Hepatocyte (in vitro differentiated cells): ENCODE measurements around the gene ARL15. TPM values are rescaled to one million over a fixed set of nuclear protein-coding genes. Genes with fewer than 3 reads are reported as not detected.

Experiments
- DNase-seq: peaks from one replicate; pipeline ENCODE4 v3.0.0-alpha.2; 2016; ENCODE audit warnings: low spot score
- H2AFZ ChIP-seq: fragments of 200-600 bp; sonication (generic); 2 replicates; pipeline ENCODE4 v1.6.0; 2016; ENCODE audit warnings: antibody characterized with exemption, mild to moderate bottlenecking
- H3K27ac ChIP-seq: fragments of 200-600 bp; sonication (generic); 2 replicates; pipeline ENCODE4 v1.5.1; 2016; ENCODE audit warnings: mild to moderate bottlenecking
- H3K27me3 ChIP-seq: fragments of 200-600 bp; sonication (generic); 2 replicates; pipeline ENCODE4 v1.6.1; 2016
- H3K36me3 ChIP-seq: fragments of 200-600 bp; sonication (generic); replicated peaks from 2 replicates; pipeline ENCODE4 v1.5.1; 2016; ENCODE audit warnings: low read depth; ENCODE audit not compliant: insufficient read depth
- H3K4me1 ChIP-seq: fragments of 200-600 bp; sonication (generic); 2 replicates; pipeline ENCODE4 v1.5.1; 2016; ENCODE audit warnings: mild to moderate bottlenecking, moderate library complexity; ENCODE audit not compliant: insufficient read depth
- H3K4me2 ChIP-seq: fragments of 200-600 bp; sonication (generic); 2 replicates; pipeline ENCODE4 v1.6.0; 2016
- H3K4me3 ChIP-seq: fragments of 200-600 bp; sonication (generic); 2 replicates; pipeline ENCODE4 v1.5.1; 2016; ENCODE audit warnings: mild to moderate bottlenecking
- H3K79me2 ChIP-seq: fragments of 200-600 bp; sonication (generic); 2 replicates; pipeline ENCODE4 v1.6.0; 2017; ENCODE audit warnings: mild to moderate bottlenecking
- H3K9me2 ChIP-seq: fragments of 200-600 bp; sonication (generic); replicated peaks from 2 replicates; pipeline ENCODE4 v1.6.0; 2017; ENCODE audit warnings: mild to moderate bottlenecking; ENCODE audit not compliant: insufficient read depth
- H3K9me3 ChIP-seq: fragments of 200-600 bp; sonication (generic); 2 replicates; pipeline ENCODE4 v1.5.1; 2016; ENCODE audit warnings: low read depth, mild to moderate bottlenecking
- H4K20me1 ChIP-seq: fragments of 200-600 bp; sonication (generic); 2 replicates; pipeline ENCODE4 v1.6.0; 2016; ENCODE audit warnings: mild to moderate bottlenecking; ENCODE audit not compliant: insufficient read depth, poor library complexity, severe bottlenecking
- EZH2 ChIP-seq: fragments of 200-600 bp; sonication (generic); IDR thresholded peaks from 2 replicates; pipeline ENCODE4 v1.6.1; 2016; ENCODE audit warnings: antibody characterized with exemption, mild to moderate bottlenecking, borderline replicate concordance
- EZH2phosphoT487 ChIP-seq: fragments of 200-600 bp; sonication (generic); IDR thresholded peaks from one replicate; pipeline ENCODE4 v1.6.1; 2018; ENCODE audit warnings: antibody characterized with exemption, mild to moderate bottlenecking, low read depth, moderate library complexity; ENCODE audit not compliant: unreplicated experiment, severe bottlenecking
- WGBS: methylation state at CpG from one replicate; pipeline ENCODE4 v1.1.6; 2016; ENCODE audit warnings: low lambda C conversion rate; ENCODE audit errors: missing lambda C conversion rate; 5-methylcytosine and 5-hydroxymethylcytosine counted together
- polyA plus RNA-seq: library from polyadenylated mRNA; unstranded; fragments of >200 nt; fragmentation: Nextera tagmentation; extraction: Ambion mirVana; gene quantifications from 2 replicates; pipeline ENCODE4 v1.2.1, GENCODE V29; 2016
- total RNA-seq: library from RNA; depleted of rRNA; stranded (reverse); fragments of >200 nt; gene quantifications from 2 replicates; pipeline ENCODE4 v1.2.3, GENCODE V29; 2014
- TF ChIP-seq, protein P1 (sequence below): fragments of 200-600 bp; sonication (generic); IDR thresholded peaks from 2 replicates; pipeline ENCODE4 v1.5.1; 2016; ENCODE audit warnings: antibody characterized with exemption, mild to moderate bottlenecking; ENCODE audit not compliant: poor library complexity

The ARL15 gene
- total and polyA plus RNA-seq, 2 experiments from 2014 or later = 13.3 to 66.3 TPM

DNA sequence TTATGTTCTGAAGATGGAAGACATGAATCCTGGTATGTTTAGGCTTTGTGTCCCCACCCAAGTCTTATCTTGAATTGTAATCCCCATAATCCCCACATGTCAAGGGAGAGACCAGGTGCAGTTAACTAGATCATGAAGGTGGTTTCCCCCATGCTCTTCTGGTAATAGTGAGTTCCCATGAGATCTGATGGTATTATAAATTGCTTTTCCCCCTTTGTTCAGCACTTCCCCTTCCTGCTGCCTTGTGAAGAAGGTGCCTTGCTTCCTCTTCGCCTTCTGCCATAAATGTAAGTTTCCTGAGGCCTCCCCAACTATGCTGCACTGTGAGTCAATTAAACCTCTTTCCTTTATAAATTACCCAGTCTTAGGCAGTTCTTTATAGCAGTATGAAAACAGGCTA is 229.0 kb downstream of the ARL15 start:
- no peak overlapping the region for H2AFZ ChIP-seq
- H4K20me1 ChIP-seq = no peaks in the 10 kb centered on the region
- no peaks in the 10 kb centered on the region for H3K36me3 ChIP-seq
- no peak for DNase-seq
- no peaks in the 10 kb centered on the region for H3K79me2 ChIP-seq
- no peaks in the 10 kb centered on the region for H3K4me1 ChIP-seq
- H3K27me3 ChIP-seq = no peaks in the 10 kb centered on the region
- 100% methylated on average over 1 of the region's 1 CpG for WGBS
- TF ChIP-seq EZH2phosphoT487 (no peak), EZH2 (no peak)
- TF ChIP-seq, protein P1, sequence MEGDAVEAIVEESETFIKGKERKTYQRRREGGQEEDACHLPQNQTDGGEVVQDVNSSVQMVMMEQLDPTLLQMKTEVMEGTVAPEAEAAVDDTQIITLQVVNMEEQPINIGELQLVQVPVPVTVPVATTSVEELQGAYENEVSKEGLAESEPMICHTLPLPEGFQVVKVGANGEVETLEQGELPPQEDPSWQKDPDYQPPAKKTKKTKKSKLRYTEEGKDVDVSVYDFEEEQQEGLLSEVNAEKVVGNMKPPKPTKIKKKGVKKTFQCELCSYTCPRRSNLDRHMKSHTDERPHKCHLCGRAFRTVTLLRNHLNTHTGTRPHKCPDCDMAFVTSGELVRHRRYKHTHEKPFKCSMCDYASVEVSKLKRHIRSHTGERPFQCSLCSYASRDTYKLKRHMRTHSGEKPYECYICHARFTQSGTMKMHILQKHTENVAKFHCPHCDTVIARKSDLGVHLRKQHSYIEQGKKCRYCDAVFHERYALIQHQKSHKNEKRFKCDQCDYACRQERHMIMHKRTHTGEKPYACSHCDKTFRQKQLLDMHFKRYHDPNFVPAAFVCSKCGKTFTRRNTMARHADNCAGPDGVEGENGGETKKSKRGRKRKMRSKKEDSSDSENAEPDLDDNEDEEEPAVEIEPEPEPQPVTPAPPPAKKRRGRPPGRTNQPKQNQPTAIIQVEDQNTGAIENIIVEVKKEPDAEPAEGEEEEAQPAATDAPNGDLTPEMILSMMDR = no peak
- no peaks in the 10 kb centered on the region for H3K9me3 ChIP-seq
- no peaks in the 10 kb centered on the region for H3K9me2 ChIP-seq
- no peak overlapping the region for H3K4me2 ChIP-seq
- H3K27ac ChIP-seq = no peak overlapping the region
- H3K4me3 ChIP-seq = no peak overlapping the region

GRCh38 chr5:54080831-54081230 is 229.5 kb downstream of the ARL15 start:
- Histone ChIP-seq H3K27me3 (no peaks in the 10 kb centered on the region), H3K4me1 (no peaks in the 10 kb centered on the region), H3K27ac (no peak overlapping the region), H3K4me3 (no peak overlapping the region), H3K4me2 (no peak overlapping the region), H3K36me3 (no peaks in the 10 kb centered on the region), H3K9me2 (no peaks in the 10 kb centered on the region), H4K20me1 (no peaks in the 10 kb centered on the region), H3K9me3 (no peaks in the 10 kb centered on the region), H2AFZ (no peak overlapping the region), H3K79me2 (no peaks in the 10 kb centered on the region)
- no peak for DNase-seq
- TF ChIP-seq EZH2phosphoT487 (no peak), EZH2 (no peak)
- TF ChIP-seq, protein P1 = no peak
- WGBS = 91% methylated on average over 5 of the region's 5 CpGs

DNA sequence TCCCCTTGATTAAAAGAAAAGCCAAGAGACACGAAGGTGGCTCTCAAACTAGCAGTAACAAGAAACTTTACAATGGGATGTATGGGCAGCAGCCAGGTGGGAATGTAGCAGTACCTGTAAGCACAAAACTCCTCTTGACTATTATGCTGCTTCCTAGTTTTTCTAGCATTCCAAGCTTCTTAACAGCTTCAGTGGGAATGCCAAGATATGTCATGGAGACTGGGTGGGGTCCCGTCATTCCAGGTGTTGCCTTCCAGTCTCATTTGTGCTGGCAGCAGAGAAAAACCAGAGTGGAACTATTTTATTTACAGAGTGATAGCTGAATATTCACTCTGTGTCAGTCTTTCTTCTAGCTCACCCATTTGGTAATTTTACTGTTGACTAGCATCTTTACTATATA is 236.6 kb downstream of the ARL15 start:
- H3K4me1 ChIP-seq = no peaks in the 10 kb centered on the region
- H2AFZ ChIP-seq = no peak overlapping the region

More for the DNA sequence above, 236.6 kb downstream of the ARL15 start:
- H3K79me2 ChIP-seq = no peaks in the 10 kb centered on the region
- no peak overlapping the region for H3K4me2 ChIP-seq
- no peak overlapping the region for H3K27ac ChIP-seq
- H4K20me1 ChIP-seq = no peaks in the 10 kb centered on the region
- WGBS = 67% methylated on average over 2 of the region's 2 CpGs
- no peak overlapping the region for H3K4me3 ChIP-seq
- H3K9me3 ChIP-seq = no peaks in the 10 kb centered on the region
- TF ChIP-seq, protein P1 = no peak
- TF ChIP-seq EZH2 = no peak
- no peak for TF ChIP-seq EZH2phosphoT487
- H3K36me3 ChIP-seq = no peaks in the 10 kb centered on the region
- no peaks in the 10 kb centered on the region for H3K27me3 ChIP-seq
- no peak for DNase-seq
- H3K9me2 ChIP-seq = no peaks in the 10 kb centered on the region
